Activated naive CD8-positive, alpha-beta T cell treated with anti-CD3 and anti-CD28 coated beads, Interleukin-2, amount 10 ng/mL, durations not matched to agents 7 days and 5 days (primary cell): ENCODE results near the gene PACRG. TPM values are rescaled to one million over a fixed set of nuclear protein-coding genes. Genes with fewer than 3 reads are reported as not detected.

ENCODE experiments used
- ATAC-seq: fragments of 150-1000 bp; cut with Tn5 transposase; one replicate; pipeline ENCODE4 v1.10.0; 2021; ENCODE audit warnings: low read depth, moderate library complexity
- POLR2A ChIA-PET: fragments of 350-600 bp; sonication (Branson Sonifier 250); formaldehyde crosslinking; loops from one replicate; lab custom pipeline; 2021; ENCODE audit warnings: antibody characterized with exemption; lab: Charles Lee
- DNase-seq: peaks from one replicate; pipeline ENCODE4 v3.0.0; 2021
- H3K27ac Mint-ChIP-seq: one replicate; pipeline ENCODE4 v1.8.0; 2022; ENCODE audit warnings: mild to moderate bottlenecking, mixed read lengths
- H3K27me3 Mint-ChIP-seq: one replicate; pipeline ENCODE4 v1.8.0; 2022; ENCODE audit warnings: mild to moderate bottlenecking, moderate library complexity, mixed read lengths
- H3K36me3 Mint-ChIP-seq: one replicate; pipeline ENCODE4 v1.8.0; 2021; ENCODE audit warnings: mild to moderate bottlenecking, mixed read lengths
- H3K4me1 Mint-ChIP-seq: one replicate; pipeline ENCODE4 v1.8.0; 2021; ENCODE audit warnings: mixed read lengths
- H3K4me3 Mint-ChIP-seq: one replicate; pipeline ENCODE4 v1.8.0; 2022; ENCODE audit warnings: mild to moderate bottlenecking, moderate library complexity, mixed read lengths
- H3K9me3 Mint-ChIP-seq: one replicate; pipeline ENCODE4 v1.8.0; 2021; ENCODE audit warnings: mixed read lengths
- total RNA-seq, 2 experiments: library from RNA; stranded (reverse); gene quantifications; one replicate each; pipeline ENCODE4 v1.2.3, GENCODE V29; 2021

PACRG gene
- total RNA-seq, 2 experiments from 2014 or later: 0.58 TPM; not detected in 1

DNA sequence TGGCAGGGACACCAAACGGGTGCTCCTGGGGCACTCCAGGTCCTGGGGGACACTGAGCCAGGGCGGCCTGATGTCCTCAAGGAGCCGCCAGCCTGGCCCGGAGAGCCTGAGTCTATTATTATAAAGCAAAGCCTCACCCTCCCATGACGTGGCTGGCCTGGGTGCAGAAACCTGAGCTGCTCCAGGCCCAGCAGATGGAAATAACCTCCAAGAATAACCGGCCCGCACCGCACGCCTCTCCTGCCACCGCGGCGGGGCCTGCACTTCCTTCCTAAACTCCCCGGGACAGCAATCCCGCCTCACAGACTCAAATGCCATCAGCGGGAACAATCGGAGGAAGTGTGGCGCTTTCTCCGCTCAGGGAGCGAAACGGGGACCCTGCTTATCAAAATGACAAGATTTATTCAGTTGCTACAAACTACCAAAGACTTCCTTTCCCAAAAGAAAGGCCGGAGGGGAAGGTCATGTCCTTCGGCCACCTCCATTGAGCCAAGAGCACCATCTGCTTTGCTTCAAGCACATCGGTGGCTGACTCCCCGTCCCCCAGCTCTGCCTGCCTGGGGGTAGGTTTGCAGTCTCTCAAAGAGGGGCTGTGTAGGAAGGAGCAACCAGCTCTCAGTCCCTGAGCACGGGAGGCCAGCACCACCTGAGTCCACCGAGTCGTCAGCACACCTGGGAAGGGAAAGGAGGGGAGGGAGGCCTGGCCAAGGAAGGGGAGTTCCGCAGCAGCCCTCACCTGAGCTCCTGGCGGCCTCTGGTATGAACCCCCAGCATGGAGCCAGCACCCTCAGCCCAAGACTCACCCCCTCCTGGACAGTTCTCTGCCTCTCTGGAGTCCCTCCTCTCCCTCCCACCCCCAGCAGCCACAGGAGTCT, 608.1 kb downstream of the PACRG start:
- Mint-ChIP-seq H3K4me3 (no peak overlapping the region), H3K27ac (no peak overlapping the region), H3K9me3 (no peaks in the 10 kb centered on the region), H3K4me1 (no peaks in the 10 kb centered on the region), H3K36me3 (no peaks in the 10 kb centered on the region), H3K27me3 (no peaks in the 10 kb centered on the region)
- POLR2A ChIA-PET: no interaction called here
- no peak for ATAC-seq
- no peak for DNase-seq

DNA sequence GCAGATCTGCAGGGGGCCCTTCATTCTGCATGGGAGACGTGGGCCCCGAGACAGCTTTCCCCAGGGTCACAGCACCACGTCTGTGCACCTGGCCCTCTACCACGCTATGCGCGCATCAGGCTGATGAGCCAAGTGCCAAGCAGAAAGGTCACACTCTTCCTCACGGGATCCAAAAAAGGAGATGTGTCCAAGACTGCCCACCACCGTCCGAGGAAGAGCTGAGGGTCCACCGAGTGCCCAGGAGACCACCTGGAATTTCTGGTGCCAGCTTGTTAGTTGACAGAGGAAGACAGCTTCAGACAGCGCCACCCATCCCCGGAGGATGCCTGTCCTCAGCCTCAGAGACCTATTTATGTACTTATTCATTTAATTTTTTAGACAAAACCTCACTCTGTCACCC, 609.2 kb downstream of the PACRG start:
- H3K36me3 Mint-ChIP-seq: no peaks in the 10 kb centered on the region
- H3K4me1 Mint-ChIP-seq: no peaks in the 10 kb centered on the region
- no peak for ATAC-seq
- POLR2A ChIA-PET: no interaction called here
- no peak overlapping the region for H3K4me3 Mint-ChIP-seq
- H3K9me3 Mint-ChIP-seq: no peaks in the 10 kb centered on the region
- H3K27ac Mint-ChIP-seq: no peak overlapping the region
- no peak for DNase-seq
- no peaks in the 10 kb centered on the region for H3K27me3 Mint-ChIP-seq

DNA sequence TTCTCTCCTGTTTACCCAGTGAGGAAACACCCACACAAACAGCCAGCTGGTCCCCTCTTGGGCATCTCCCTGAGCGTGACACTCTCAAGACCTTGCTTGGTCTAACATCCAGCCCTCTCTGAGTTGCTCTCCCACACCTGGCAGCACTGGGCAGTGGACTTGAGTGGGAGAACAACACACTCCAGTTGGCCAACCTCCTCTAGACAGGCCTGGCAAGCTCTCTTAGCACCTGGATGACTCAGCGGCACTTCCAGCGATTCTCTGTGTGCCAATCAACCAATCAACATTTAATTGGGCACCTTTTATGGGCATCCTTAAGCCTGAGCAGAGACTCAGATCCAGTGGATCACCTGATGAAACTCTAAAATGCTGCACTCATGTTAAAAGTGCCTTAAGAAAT, 610.2 kb downstream of the PACRG start:
- Mint-ChIP-seq H3K36me3 (no peaks in the 10 kb centered on the region), H3K4me3 (no peak overlapping the region), H3K27ac (no peak overlapping the region), H3K27me3 (no peaks in the 10 kb centered on the region), H3K9me3 (no peaks in the 10 kb centered on the region), H3K4me1 (no peaks in the 10 kb centered on the region)
- ATAC-seq (no peak), DNase-seq (no peak)
- POLR2A ChIA-PET: no interaction called here

DNA sequence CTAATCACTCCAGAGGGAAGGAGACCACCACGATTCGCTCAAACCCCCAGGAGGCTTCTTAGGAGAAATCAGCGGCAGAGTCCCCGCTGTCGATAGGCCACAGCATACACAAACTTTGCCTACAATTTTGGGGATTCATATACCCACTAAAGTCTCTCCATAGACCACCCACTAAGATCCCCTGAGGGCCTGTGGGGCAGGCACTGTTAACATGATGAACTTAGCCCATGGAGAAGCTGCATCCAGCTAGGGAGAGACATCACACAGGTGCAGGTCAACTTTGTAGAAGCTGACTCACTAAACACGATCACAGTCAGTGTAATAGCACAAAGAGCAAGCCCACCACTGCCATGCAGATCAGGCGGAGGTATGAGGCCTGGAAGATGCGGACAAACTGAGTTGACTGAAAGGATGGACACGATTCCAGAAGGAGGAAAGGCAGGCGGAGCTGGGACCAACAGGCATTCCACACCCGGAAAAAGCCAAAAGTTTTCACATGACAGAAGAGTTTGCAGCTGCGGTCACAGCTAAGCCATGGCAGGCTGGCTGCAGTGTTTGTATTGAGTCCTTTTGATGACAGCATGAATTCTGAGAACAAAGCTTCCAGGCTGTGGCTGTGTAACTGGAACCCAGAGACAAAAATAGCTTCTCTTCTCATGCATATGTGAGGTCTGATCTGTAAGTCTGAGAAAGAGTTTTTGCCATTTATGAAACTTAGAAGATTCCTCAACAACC, 611.1 kb downstream of the PACRG start:
- DNase-seq: no peak
- POLR2A ChIA-PET: no interaction called here
- no peak for ATAC-seq
- Mint-ChIP-seq H3K36me3 (no peaks in the 10 kb centered on the region), H3K4me1 (no peaks in the 10 kb centered on the region), H3K27me3 (no peaks in the 10 kb centered on the region), H3K4me3 (no peak overlapping the region), H3K9me3 (no peaks in the 10 kb centered on the region), H3K27ac (no peak overlapping the region)

DNA sequence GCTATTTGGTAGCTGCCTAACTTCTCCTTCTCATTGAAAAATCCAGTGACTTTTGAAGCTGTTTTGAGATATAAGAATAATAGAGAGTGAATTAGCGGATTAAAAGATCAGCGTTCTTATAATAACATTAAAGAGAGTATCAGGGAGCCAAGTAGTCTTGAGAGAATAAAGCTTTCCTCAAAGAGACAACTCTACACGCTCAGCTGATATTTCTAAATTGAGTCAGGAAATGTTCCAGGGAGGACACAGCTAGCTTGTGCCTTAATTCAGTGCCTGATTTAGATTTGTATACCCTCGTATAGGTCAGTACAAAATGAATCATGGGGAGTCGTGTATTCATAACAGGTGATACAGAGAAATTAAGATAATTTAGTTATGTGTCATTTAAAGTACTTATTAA, 611.7 kb downstream of the PACRG start:
- DNase-seq: no peak
- POLR2A ChIA-PET: no interaction called here
- H3K36me3 Mint-ChIP-seq: no peaks in the 10 kb centered on the region
- H3K4me1 Mint-ChIP-seq: no peaks in the 10 kb centered on the region
- ATAC-seq: no peak
- no peaks in the 10 kb centered on the region for H3K27me3 Mint-ChIP-seq
- no peak overlapping the region for H3K4me3 Mint-ChIP-seq
- H3K27ac Mint-ChIP-seq: no peak overlapping the region
- no peaks in the 10 kb centered on the region for H3K9me3 Mint-ChIP-seq

DNA sequence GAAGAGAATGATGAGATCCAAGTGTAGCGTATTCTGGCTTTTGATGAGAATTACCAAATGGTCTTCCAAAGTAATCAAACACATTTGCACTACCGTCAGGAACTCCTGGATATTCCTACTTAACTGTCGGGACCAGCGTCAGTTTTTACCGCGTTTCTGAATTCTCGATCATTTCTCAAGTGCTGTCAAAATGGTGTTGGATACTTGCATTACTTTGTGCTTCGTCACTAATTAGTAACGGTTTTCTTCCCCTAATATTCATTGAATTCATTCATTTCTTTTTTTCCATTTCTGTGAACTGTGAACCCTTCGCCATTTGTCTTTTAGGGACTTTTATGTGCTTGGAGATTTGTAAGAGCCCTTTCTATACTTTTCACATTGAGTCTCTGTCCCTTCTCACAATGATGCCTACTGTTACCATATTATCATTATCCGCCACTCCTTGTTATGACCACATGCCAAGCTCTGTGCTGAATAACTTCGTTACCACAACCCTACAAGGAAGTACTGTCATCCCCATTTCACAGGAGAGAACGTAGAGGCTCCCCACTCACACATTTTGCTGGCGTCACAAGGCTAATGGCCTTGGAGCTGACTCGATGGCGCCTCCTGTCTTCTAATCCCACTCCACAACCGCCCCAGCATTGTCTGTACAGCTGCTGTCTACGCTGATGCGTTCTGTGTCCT, 612.6 kb downstream of the PACRG start:
- ATAC-seq (no peak), DNase-seq (no peak)
- POLR2A ChIA-PET: no interaction called here
- H3K36me3 Mint-ChIP-seq: no peaks in the 10 kb centered on the region
- no peaks in the 10 kb centered on the region for H3K27me3 Mint-ChIP-seq
- H3K4me3 Mint-ChIP-seq: no peak overlapping the region
- no peaks in the 10 kb centered on the region for H3K4me1 Mint-ChIP-seq
- no peak overlapping the region for H3K27ac Mint-ChIP-seq
- no peaks in the 10 kb centered on the region for H3K9me3 Mint-ChIP-seq

DNA sequence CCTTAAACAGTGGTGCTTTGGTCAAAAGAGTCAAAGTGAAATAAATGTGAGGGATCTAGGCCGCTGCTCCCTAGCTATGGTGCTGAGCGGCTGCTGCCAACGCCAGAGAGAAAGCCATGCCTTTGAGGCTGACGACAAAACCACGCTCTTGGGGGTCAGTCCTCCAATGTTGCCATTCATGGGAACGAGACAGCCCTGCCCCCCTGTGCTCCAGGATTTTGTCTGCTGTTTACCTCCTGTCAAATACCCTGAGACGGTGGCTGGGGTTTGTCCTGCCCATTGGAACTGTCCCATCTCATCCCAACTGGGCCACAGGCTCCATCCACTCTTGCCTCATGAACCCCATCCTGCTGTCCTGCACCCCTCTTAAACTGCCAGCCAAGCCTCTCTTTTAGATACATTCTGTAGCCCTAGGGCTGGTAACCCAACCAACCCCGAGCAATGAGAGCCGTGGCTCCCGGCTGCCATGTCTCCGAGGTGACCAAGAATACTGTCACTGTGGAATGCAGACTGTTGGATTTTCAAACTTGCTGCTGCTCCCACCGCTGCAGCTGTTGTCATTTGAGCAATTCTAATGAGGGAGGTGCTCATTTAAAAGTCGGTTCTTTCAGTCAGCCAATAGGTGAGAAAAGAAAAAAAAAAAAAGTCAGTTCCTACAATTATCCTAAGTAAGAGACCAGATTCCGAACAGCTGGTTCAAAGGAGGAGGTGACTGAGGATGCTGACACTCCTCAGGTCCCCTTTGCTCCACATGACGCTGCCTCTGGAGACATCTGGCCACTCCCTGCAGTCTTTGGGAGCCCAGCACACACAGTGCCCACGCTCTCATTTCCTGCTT, 613.7 kb downstream of the PACRG start:
- H3K9me3 Mint-ChIP-seq: no peaks in the 10 kb centered on the region
- H3K36me3 Mint-ChIP-seq: no peaks in the 10 kb centered on the region
- no peak for ATAC-seq
- no peak overlapping the region for H3K4me3 Mint-ChIP-seq
- POLR2A ChIA-PET: no interaction called here
- H3K27ac Mint-ChIP-seq: no peak overlapping the region
- H3K27me3 Mint-ChIP-seq: no peaks in the 10 kb centered on the region
- DNase-seq: no peak
- H3K4me1 Mint-ChIP-seq: no peaks in the 10 kb centered on the region

DNA sequence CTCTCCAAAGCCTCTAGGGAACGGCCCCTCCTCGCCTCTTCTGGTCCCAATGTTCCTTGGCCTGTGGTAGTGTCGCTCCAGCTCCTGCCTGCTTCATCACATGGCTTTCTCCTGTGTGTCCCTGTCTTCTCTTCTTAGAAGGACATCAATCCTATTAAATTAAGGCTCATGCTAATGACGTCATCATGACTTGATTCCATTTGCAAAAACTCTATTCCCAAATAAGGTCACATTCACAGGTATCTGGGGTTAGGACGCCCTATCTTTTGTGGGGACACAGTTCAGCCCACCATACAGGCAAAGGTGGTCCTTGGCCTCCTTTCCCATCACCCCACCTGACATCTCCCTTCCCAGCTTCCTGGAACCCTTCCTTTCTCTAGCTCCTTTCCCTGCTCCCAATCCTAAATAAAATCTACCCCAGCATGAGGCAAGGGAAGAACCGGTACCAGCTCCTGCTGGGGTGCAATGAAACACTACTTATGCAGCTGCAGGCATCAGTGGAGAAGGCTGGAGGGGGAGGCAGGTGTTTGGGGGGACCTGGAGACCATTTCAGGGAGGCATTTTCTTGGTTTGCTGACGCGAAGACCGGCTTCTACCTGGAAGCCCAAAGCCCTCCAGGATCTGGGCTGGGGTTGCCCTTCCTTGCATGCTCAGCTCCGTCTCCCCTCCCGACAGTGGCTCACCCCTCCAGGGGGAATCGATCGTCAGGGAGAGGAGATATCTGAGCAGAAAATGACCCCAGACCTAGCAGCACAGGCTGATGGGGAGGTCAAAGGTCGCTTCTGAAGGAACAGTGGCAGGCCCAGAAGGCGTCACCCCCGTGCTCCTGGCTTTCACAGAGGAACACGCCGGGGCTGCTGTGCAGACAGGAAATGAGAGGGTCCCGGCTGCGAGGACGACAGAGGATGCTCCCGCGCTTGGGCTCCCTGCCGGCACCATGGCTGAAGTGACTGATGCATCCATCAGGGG, 615.1 kb downstream of the PACRG start:
- H3K36me3 Mint-ChIP-seq: no peaks in the 10 kb centered on the region
- ATAC-seq (no peak), DNase-seq (no peak)
- H3K4me1 Mint-ChIP-seq: no peaks in the 10 kb centered on the region
- H3K27ac Mint-ChIP-seq: no peak overlapping the region
- H3K9me3 Mint-ChIP-seq: no peaks in the 10 kb centered on the region
- H3K27me3 Mint-ChIP-seq: no peaks in the 10 kb centered on the region
- no peak overlapping the region for H3K4me3 Mint-ChIP-seq
- POLR2A ChIA-PET: no interaction called here

DNA sequence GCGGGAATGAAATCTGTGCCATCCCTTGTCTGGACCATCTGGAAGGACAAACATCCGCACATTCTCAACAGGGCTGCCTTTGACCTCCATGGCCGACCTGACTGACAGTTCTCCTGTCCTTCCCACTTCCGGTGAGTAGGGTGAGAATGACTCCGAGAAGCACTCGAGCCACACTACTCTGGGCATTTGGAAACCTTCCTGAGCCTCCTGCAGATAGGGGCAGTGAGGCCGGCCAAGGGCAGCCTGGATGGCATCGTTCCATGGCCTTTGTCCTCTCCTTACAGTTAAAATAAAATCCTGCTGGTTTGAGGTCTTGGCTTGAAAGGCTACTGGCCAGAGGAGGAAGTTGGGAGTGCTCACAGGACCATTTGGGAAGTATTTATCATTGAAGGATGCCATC, 615.8 kb downstream of the PACRG start:
- Mint-ChIP-seq H3K36me3 (no peaks in the 10 kb centered on the region), H3K4me3 (no peak overlapping the region), H3K27ac (no peak overlapping the region), H3K9me3 (no peaks in the 10 kb centered on the region), H3K27me3 (no peaks in the 10 kb centered on the region), H3K4me1 (no peaks in the 10 kb centered on the region)
- POLR2A ChIA-PET: no interaction called here
- DNase-seq (no peak), ATAC-seq (no peak)

DNA sequence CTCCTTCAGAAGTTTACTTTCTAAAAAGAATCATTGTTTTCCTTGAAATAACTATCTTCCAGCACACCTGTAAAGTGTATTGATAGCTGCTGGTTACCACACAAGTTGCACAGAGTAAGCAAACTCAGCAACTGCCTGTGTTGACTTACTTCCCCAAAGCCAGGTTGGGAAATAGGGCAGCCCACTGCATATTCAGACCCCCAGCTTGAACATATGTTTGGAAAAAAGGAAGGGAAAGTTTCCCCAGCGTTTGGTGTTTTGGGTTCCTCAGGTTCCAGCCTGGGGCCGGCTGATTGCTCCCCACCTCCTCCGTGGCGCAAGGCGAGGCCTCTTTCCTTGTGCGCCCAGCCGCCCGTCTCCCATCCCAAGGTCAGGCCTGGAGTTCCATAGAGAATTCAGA, 616.6 kb downstream of the PACRG start:
- POLR2A ChIA-PET: no interaction called here
- no peak overlapping the region for H3K4me3 Mint-ChIP-seq
- no peaks in the 10 kb centered on the region for H3K36me3 Mint-ChIP-seq
- no peaks in the 10 kb centered on the region for H3K4me1 Mint-ChIP-seq
- no peaks in the 10 kb centered on the region for H3K27me3 Mint-ChIP-seq
- DNase-seq (no peak), ATAC-seq (no peak)
- no peak overlapping the region for H3K27ac Mint-ChIP-seq
- no peaks in the 10 kb centered on the region for H3K9me3 Mint-ChIP-seq

DNA sequence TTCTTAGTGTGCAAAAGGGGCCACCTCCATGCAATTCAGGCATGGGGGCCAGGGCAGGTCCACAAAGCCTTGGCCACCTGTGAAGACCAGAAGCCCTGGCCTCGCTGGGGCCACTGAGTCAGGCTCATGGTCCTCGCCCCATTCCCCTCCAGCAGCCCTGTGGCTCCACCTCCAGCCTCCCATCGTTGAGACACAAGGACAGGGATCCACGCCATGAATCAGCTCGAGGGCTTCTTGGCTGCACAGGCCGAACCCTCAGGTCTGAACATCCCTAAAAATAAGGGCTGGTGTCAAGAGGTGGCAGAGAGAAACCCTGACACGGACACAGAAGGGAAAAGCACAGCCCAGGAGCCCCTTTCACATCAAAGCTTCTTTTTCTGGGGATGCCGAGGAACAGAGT, 618.2 kb downstream of the PACRG start:
- DNase-seq: no peak
- Mint-ChIP-seq H3K27me3 (no peaks in the 10 kb centered on the region), H3K4me1 (no peaks in the 10 kb centered on the region), H3K4me3 (no peak overlapping the region), H3K27ac (no peak overlapping the region), H3K36me3 (no peaks in the 10 kb centered on the region), H3K9me3 (no peaks in the 10 kb centered on the region)
- POLR2A ChIA-PET: no interaction called here
- ATAC-seq: no peak

DNA sequence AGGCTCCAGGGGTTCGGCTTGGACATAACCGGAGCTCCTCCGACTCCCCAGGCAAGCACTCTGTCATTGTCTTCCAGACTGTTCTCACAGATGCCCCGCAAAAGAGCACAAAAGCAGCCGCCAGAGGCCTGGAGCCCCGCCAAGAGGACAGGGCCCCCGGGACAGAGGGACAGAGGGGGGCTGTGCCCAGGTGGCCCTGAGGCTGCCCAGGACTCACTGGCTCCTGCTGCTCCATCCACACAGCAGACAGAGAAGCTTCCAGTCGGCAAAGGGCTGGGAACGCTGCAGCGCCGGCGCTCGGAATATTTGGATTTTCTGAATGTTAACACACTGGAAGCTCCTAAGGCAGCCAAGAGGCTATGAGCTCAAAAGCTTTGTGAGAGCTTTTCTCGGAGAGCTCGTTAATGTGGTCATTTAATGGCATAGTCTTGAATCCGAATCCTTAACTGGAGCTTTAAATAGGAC, 618.8 kb downstream of the PACRG start:
- Mint-ChIP-seq H3K4me1 (no peaks in the 10 kb centered on the region), H3K27me3 (no peaks in the 10 kb centered on the region), H3K4me3 (no peak overlapping the region), H3K27ac (no peak overlapping the region), H3K36me3 (no peaks in the 10 kb centered on the region), H3K9me3 (no peaks in the 10 kb centered on the region)
- POLR2A ChIA-PET: no interaction called here
- ATAC-seq (no peak), DNase-seq (no peak)
